ENCODE data around the gene KLHL29. TPM values are rescaled to one million over a fixed set of nuclear protein-coding genes. Genes with fewer than 3 reads are reported as not detected.

Gene KLHL29
- total and polyA plus RNA-seq, 5 donors: 1.7 to 4.0 (median 2.0) TPM

DNA sequence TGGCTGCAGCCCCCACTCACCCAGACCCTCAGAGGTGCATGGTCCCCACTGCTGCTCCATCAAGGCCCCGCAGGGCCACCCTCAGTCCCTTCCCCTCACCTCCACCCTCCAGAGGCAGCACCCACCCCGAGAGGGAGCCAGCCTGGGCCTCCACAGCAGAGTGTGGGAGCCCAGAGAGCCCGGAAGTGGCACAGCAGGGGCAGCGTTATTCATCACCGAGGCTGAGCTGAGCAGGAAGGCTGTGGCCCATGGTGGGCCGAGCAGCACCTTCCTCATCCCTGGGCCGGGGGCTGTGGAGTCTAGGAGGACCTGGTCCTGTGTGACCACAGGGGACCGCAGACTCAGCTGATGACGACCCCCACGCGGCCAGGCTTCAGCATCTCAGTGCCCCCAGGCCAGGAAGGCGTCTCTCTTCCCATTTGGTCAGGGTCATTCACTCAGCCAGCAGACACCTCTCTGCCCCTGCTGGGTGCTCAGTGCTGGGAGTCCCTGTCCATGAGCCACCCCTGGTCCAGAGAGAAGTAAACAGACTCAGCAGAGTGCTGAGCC lies 283.9 kb downstream of the KLHL29 start:
- intact Hi-C loops (cut with DNase I): no loop called here
- 82% methylated on average over 12 of the region's 12 CpGs for WGBS
- Histone ChIP-seq H3K9me3 (ENCODE audit: control insufficient read depth, low read length) (no peaks in the 10 kb centered on the region), H3K27ac (ENCODE audit: low read length) (no peak overlapping the region), H3K27me3 (ENCODE audit: control insufficient read depth, insufficient read depth) (no peaks in the 10 kb centered on the region), H3K4me1 (ENCODE audit: control insufficient read depth, insufficient read depth, low read length) (peaks cover 5% of the 10 kb centered on the region), H3K4me3 (ENCODE audit: low read length) (no peak overlapping the region)
- DNase-seq (peak in 1 of 3 donors; percentile 44), ATAC-seq (no peak)

DNA sequence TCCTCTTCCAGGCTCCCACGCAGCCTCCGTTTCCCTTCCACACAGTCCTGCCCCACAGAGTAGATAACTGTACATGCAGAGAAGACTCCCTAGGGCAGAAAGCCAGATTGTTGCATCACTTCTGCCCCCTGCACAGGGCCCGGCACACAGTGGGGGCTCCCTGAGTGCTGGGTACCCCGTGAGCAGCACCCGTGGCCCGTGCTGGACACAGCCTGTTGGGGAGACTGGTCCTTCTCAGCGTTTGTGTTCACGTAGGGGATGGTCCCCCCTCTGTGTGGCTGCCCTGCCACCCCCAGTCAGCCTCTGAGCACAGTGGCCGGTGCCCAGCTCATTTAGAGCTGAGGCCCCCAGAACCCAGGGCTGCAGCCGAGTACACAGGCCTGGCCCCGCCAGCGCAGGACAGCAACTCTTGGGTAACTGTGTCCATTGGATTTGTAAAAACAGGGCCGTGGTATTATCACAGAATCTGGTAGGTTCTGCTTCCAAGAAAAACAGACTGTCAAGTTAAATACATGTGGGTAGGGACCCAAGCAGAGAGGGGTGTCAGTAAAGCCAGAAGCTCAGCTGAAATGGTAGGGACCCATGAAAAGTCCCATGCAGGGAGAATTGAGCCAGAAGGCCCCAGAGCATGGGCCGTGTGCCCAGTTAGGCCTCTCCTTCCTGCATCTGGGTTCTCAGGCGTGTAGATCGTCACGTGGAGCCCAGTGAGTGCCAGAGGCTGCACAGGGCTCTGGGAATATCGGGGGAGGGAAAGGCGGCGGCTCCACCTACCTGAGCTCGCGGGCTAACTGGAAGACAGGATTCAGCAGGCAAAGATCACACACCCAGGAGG lies 284.6 kb downstream of the KLHL29 start:
- Histone ChIP-seq H3K4me1 (ENCODE audit: control insufficient read depth, insufficient read depth, low read length) (peaks cover 5% of the 10 kb centered on the region), H3K27me3 (ENCODE audit: control insufficient read depth, insufficient read depth) (no peaks in the 10 kb centered on the region), H3K4me3 (ENCODE audit: low read length) (no peak overlapping the region), H3K9me3 (ENCODE audit: control insufficient read depth, low read length) (no peaks in the 10 kb centered on the region), H3K27ac (ENCODE audit: low read length) (no peak overlapping the region)
- DNase-seq: peak; percentile 85 to 96 (median 94)
- 50% methylated on average over 22 of the region's 22 CpGs for WGBS
- intact Hi-C loops (cut with DNase I): no loop called here
- ATAC-seq: peak; percentile 89 to 92

GRCh38 chr2:23670245-23670592 lies 285.2 kb downstream of the KLHL29 start:
- WGBS: 85% methylated on average over 11 of the region's 11 CpGs
- Histone ChIP-seq H3K27me3 (ENCODE audit: control insufficient read depth, insufficient read depth) (no peaks in the 10 kb centered on the region), H3K9me3 (ENCODE audit: control insufficient read depth, low read length) (no peaks in the 10 kb centered on the region), H3K4me3 (ENCODE audit: low read length) (no peak overlapping the region), H3K4me1 (ENCODE audit: control insufficient read depth, insufficient read depth, low read length) (peaks cover 5% of the 10 kb centered on the region), H3K27ac (ENCODE audit: low read length) (no peak overlapping the region)
- intact Hi-C loops (cut with DNase I): no loop called here
- ATAC-seq (no peak), DNase-seq (peak in 1 of 3 donors; percentile 31)

DNA sequence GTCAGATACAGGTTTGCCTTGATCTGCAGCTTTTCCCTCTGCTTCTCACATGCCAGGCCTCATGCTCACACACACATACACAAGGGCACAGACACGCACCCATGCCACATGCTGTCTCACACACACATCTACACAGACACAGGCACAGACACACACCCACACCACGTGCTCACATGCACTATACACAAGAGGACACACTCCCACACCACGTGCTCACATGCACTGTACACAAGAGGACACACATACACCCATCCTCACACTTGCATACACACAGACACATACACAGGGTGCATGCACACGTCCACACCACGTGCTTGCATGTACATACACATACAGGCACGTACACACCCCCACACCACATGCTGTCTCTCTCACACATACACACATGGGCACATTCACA lies 288.1 kb downstream of the KLHL29 start:
- Histone ChIP-seq H3K4me3 (ENCODE audit: low read length) (no peak overlapping the region), H3K4me1 (ENCODE audit: control insufficient read depth, insufficient read depth, low read length) (peaks cover 5% of the 10 kb centered on the region), H3K9me3 (ENCODE audit: control insufficient read depth, low read length) (no peaks in the 10 kb centered on the region), H3K27me3 (ENCODE audit: control insufficient read depth, insufficient read depth) (no peaks in the 10 kb centered on the region), H3K27ac (ENCODE audit: low read length) (no peak overlapping the region)
- DNase-seq (no peak), ATAC-seq (no peak)
- 90% methylated on average over 6 of the region's 6 CpGs for WGBS
- intact Hi-C loops (cut with DNase I): no loop called here

DNA sequence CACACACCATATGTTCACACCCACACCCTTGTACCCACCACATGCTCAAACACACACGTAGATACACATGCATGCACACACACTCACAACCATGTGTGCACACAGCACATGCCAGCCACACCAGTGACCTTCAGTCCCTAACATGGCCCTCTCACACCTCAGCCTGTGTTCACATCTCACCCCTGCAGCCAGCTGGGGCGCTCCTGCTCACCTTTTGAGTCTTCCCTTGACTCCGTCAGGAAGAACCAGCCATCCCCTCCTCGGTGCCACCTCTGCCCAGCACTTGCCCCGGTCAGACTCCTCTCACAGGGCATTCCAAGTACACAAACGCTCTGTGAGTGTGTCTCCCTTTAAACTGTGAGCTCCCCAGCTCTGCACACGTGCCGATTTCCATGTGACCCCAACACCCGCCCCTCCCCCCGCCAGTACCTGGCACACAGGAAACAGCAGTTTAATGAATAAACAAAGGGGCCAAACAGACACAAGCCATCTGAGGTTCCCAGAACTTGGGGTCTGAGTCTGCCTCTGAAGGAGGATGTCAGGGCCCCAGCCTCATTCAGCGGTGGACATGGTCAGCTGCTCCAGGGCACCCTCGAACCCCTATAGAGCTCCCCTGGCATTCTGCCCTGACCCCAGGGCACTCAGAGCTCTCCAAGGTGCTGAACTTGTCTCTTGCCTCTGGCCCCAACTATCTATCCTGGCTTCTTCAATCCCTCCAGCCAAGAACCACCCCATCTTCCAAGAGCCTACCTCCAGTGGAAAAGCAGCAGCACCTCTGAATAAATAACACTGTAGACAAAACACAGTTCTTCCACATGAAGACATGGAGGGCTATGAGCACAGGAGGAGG lies 289.1 kb downstream of the KLHL29 start:
- no peak overlapping the region for H3K27ac ChIP-seq (ENCODE audit: low read length)
- ATAC-seq (no peak), DNase-seq (peak in 1 of 3 donors; percentile 18)
- no peaks in the 10 kb centered on the region for H3K27me3 ChIP-seq (ENCODE audit: control insufficient read depth, insufficient read depth)
- 64% methylated on average over 12 of the region's 12 CpGs for WGBS
- no peaks in the 10 kb centered on the region for H3K9me3 ChIP-seq (ENCODE audit: control insufficient read depth, low read length)
- intact Hi-C loops (cut with DNase I): no loop called here
- peaks cover 5% of the 10 kb centered on the region for H3K4me1 ChIP-seq (ENCODE audit: control insufficient read depth, insufficient read depth, low read length)
- H3K4me3 ChIP-seq (ENCODE audit: low read length): no peak overlapping the region

DNA sequence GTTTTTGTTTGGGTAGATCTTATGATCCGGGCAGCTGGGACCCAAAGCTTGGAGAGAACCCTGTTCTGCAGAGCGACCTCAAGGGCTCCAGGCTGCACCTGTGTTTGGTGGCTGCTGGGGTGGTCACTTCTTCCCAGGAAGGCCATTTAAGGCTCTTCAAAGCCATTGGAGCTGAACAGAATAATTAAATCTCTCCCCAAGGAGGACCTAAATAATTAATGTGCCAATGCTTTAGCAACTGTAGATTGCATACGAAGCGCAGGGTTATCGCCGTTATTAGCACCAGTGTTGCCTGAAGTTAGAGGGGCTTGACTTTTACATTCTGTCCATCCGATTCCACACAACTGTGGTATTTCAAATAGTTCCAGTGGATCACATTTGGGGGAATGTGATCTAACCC lies 290.5 kb downstream of the KLHL29 start:
- intact Hi-C loops (cut with DNase I): no loop called here
- H3K27me3 ChIP-seq (ENCODE audit: control insufficient read depth, insufficient read depth): no peaks in the 10 kb centered on the region
- DNase-seq: no peak
- H3K4me3 ChIP-seq (ENCODE audit: low read length): no peak overlapping the region
- no peaks in the 10 kb centered on the region for H3K4me1 ChIP-seq (ENCODE audit: control insufficient read depth, insufficient read depth, low read length)
- H3K9me3 ChIP-seq (ENCODE audit: control insufficient read depth, low read length): no peaks in the 10 kb centered on the region
- 96% methylated on average over 7 of the region's 7 CpGs for WGBS
- H3K27ac ChIP-seq (ENCODE audit: low read length): no peak overlapping the region
- ATAC-seq: no peak

DNA sequence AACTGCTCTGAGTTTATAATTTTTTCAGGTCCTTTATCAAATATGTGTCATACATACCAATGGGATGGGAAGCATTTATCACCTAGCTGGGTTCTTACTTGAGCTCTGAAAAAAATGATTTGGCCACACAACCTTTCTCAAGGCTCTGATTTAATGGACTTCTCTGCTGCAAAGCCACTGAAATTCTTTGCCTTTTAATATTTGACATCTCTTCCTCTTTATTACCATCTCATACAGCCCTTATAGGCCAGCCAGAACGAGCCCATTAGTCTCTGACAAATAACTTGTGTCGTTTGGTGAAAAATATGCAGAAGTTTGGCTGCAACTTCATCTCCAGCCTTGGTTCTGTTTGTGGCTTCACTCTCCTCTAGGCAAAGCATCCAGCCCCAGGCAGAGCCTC lies 292.9 kb downstream of the KLHL29 start:
- WGBS: 79% methylated on average over 2 of the region's 2 CpGs
- Histone ChIP-seq H3K4me1 (ENCODE audit: control insufficient read depth, insufficient read depth, low read length) (no peaks in the 10 kb centered on the region), H3K27ac (ENCODE audit: low read length) (no peak overlapping the region), H3K27me3 (ENCODE audit: control insufficient read depth, insufficient read depth) (no peaks in the 10 kb centered on the region), H3K9me3 (ENCODE audit: control insufficient read depth, low read length) (no peaks in the 10 kb centered on the region), H3K4me3 (ENCODE audit: low read length) (no peak overlapping the region)
- intact Hi-C loops (cut with DNase I): no loop called here
- no peak for DNase-seq
- no peak for ATAC-seq

DNA sequence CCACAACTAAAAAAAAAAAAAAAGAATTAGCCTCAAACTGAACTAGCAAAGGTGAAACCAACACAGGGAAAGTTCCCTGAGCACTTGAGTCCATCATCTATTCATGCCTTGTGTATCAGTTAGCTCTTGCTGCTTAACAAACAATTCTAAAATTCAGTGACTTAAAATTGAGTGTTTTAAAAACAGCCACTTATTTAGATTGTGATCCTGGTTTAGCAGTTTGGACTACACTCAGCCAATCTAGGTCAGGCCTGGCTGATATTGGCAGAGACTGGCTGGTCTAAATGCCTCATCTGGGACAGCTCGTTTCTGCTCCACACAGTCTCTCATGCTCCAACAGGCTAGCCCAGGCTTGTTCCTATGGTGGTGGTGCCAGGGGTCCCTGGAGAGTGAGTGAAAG lies 294.1 kb downstream of the KLHL29 start:
- ATAC-seq: no peak
- Histone ChIP-seq H3K4me1 (ENCODE audit: control insufficient read depth, insufficient read depth, low read length) (no peaks in the 10 kb centered on the region), H3K27ac (ENCODE audit: low read length) (no peak overlapping the region), H3K27me3 (ENCODE audit: control insufficient read depth, insufficient read depth) (no peaks in the 10 kb centered on the region), H3K4me3 (ENCODE audit: low read length) (no peak overlapping the region), H3K9me3 (ENCODE audit: control insufficient read depth, low read length) (no peaks in the 10 kb centered on the region)
- intact Hi-C loops (cut with DNase I): no loop called here
- WGBS: 89% methylated on average over 1 of the region's 1 CpG
- DNase-seq: peak in 1 of 3 donors; percentile 6

DNA sequence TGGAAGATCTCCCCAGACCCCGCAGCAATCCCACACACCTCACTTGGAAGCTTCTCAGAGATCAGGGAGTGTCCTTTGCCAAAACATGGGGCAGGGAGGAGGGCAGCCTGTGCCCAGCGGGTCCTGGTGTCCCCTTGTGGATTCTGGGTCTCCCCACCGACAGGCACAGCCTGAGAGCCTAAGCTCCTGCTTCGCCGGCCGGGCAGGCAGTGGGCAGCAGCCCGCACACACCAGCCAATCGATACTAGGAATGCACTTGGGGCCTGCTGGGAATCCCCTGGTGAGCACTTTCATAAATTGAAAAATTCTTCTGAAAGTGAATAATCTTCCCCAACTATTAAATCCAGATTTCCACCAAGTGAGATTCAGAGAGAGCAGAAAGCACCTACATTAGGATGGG lies 296.0 kb downstream of the KLHL29 start:
- Histone ChIP-seq H3K4me3 (ENCODE audit: low read length) (no peak overlapping the region), H3K27ac (ENCODE audit: low read length) (no peak overlapping the region), H3K9me3 (ENCODE audit: control insufficient read depth, low read length) (no peaks in the 10 kb centered on the region), H3K27me3 (ENCODE audit: control insufficient read depth, insufficient read depth) (no peaks in the 10 kb centered on the region), H3K4me1 (ENCODE audit: control insufficient read depth, insufficient read depth, low read length) (no peaks in the 10 kb centered on the region)
- 88% methylated on average over 8 of the region's 8 CpGs for WGBS
- intact Hi-C loops (cut with DNase I): no loop called here
- ATAC-seq (no peak), DNase-seq (peak in 1 of 3 donors; percentile 38)

GRCh38 chr2:23681356-23682140 lies 296.6 kb downstream of the KLHL29 start:
- Histone ChIP-seq H3K4me1 (ENCODE audit: control insufficient read depth, insufficient read depth, low read length) (no peaks in the 10 kb centered on the region), H3K27me3 (ENCODE audit: control insufficient read depth, insufficient read depth) (no peaks in the 10 kb centered on the region), H3K27ac (ENCODE audit: low read length) (no peak overlapping the region), H3K9me3 (ENCODE audit: control insufficient read depth, low read length) (no peaks in the 10 kb centered on the region), H3K4me3 (ENCODE audit: low read length) (no peak overlapping the region)
- intact Hi-C loops (cut with DNase I): no loop called here
- 94% methylated on average over 15 of the region's 15 CpGs for WGBS
- peak in 1 of 3 donors; percentile 15 for DNase-seq
- no peak for ATAC-seq
